NCI-H146 (cell line): ENCODE measurements around the gene KCNT1.

ENCODE experiments used
- DNase-seq: peaks from one replicate; lab custom pipeline; 2025; lab: John Stamatoyannopoulos, UW

Gene KCNT1

GRCh38 chr9:135745686-135746324 lies 43.8 kb downstream of the KCNT1 start:
- no peak for DNase-seq

DNA sequence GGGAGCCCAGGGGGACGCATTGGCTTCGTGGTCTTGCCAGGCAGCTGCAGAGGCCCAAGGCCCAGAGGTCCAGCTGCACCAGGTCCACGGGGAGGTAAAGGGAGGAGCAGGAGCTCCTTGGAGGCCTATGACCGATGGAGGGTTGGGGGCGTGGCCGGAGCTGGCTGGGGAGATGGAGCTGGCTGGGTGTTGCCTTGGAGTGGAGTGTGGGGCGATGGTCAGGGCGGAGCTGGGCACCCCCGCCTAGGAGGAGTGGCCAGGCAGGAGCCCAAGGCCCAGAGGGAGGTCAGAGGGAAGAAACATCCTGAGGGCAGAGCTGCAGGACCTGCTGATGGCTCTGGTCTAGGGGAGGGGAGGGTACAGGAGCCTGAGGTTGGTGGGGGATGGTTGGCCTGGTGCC lies 44.6 kb downstream of the KCNT1 start:
- no peak for DNase-seq

GRCh38 chr9:135747311-135747710 lies 45.3 kb downstream of the KCNT1 start:
- DNase-seq: no peak

GRCh38 chr9:135748676-135749075 lies 46.7 kb downstream of the KCNT1 start:
- no peak for DNase-seq

DNA sequence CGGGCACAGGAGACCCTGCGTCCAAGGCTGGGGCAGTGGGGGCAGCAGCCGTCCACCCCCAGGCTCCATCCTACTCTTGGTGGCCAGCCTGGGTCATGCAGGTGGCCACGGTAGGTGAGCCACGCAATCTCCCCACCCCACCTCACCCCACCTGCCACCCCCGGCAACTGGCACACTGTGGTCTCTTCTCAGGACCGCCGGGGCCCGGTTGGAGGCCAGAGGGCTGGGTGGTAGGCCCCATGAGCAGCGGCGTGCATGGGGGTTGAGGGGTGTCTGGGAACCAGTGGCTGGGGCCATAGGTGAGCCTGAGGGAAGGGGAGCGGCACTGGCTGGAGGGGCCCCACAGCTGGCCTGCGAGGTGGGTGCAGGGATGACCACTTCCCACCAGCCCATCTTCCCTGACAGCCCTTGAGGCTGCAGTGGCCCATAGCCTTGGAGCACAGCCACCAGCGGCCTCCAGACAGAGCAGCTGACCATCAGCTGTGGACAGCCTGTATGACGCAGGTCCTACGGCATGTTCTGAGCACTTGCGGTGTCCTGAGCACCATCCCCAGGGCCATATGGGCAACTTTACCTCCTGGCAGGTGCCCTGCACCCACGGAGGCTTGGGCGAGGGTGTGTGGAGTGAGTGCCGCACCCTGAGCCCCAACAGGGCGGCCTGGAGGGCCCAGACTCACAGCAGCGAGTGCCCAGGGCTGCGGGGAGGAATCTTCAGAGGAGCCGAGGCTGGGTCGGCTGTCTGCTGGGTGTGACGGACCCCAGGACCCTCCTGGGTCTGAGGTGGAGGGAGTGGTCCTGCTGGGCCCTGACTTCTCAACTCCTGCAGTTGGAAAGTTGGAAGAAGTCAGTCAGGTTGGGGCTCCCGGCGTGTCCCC lies 47.4 kb downstream of the KCNT1 start:
- DNase-seq: no peak

DNA sequence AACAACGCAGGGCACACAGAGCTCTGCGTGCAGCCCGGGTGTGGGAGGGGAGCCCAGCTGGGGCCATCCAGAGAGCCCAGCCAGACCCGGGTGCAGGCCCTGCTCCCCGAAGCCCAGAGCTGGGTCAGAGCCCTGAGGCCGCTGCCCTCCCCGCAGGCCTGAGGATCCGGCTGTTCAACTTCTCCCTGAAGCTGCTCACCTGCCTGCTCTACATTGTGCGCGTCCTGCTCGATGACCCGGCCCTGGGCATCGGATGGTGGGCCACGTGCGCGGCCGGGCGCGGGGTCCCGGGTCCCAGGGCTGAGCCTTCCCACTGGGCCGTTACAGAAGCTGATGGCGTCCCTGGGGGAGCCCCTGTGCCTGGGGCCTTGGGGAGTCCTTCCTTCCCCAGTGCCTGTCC lies 48.8 kb downstream of the KCNT1 start:
- DNase-seq: no peak

GRCh38 chr9:135751501-135751900 lies 49.5 kb downstream of the KCNT1 start:
- no peak for DNase-seq

DNA sequence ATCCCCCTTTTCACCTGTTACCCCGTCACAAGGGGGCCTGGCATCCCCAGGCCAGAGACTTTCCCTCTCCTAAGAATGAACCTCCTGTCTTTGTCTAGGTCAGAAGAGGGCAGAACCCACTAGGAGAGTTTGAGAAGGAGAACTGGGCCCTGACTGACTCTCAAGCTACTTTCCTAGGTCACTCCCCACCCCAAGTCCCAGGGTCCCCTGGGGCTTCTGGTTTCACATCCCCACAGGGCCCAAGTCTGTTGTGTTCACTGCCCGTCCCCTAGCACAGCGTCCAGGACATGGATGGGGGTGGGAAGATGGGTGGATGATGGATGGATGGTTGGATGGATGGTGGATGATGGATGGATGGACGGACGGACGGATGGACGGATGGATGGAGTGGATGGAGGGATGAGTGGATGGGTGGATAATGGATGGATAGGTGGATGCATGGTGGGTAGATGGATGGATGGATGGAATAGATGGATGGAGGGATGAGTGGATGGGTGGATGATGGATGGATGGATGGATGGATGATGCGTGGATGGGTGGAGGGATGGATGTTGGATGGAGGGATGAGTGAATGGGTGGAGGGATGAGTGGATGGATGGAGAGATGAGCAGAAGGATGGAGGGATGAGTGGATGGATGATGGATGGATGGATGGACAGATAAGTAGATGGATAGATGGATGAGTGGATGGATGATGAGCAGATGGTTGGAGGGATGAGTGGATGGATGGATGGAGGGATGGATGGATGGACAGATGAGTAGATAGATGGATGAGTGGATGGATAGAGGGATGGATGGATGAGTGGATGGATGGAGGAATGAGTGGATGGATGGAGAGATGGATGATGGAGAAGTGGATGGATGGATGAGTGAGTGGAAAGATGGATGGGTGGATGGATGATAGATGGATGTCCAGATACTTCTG lies 50.6 kb downstream of the KCNT1 start:
- no peak for DNase-seq

GRCh38 chr9:135753391-135754105 lies 51.6 kb downstream of the KCNT1 start:
- DNase-seq: no peak

- DNase-seq: no peak
Observed at GRCh38 chr9:135756576-135756975, 54.6 kb downstream of the KCNT1 start.

GRCh38 chr9:135757356-135757755 lies 55.4 kb downstream of the KCNT1 start:
- DNase-seq: no peak

- DNase-seq: no peak
Observed at GRCh38 chr9:135758056-135758455, 56.1 kb downstream of the KCNT1 start.

GRCh38 chr9:135758870-135759269 lies 56.9 kb downstream of the KCNT1 start:
- DNase-seq: no peak

GRCh38 chr9:135759676-135760300 lies 57.8 kb downstream of the KCNT1 start:
- no peak for DNase-seq

DNA sequence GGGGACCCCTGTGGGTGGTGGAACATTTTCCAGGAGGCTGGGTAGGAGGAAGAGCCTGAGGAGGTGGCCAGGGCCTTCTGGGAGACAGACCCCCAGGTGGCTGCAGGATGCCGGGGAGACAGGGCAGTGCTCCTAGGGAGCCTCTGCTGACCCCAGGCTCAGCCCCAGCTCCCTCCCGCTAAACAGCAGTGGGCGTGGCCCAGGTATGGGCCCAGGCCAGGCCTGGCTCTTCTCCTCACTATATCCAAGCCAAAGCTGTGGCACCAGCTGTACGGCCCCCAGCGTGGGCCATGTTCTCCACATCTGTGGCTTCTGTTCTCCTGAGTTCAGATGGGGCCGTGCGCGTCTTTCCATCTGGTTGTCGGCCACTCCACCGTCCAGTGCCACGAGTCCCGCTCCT lies 58.5 kb downstream of the KCNT1 start:
- no peak for DNase-seq

- DNase-seq: no peak
Observed at GRCh38 chr9:135761150-135761844, 59.3 kb downstream of the KCNT1 start.

DNA sequence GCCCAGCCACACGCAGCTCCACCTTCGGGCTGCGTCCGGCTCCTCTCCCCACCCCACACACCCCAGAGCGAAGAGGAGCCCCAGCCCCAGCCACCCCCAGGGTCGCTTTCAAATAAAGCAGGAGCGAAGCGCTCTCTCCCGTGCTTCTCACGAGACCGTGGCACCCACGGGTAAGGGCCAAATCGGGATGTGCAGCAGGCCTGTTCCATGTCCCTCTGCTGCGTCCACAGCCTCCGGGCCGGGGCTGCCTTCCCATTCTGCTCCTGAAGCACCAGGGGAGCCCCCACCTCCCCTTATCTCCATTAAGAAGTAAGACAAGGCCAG lies 59.8 kb downstream of the KCNT1 start:
- no peak for DNase-seq

- DNase-seq: no peak
Observed at GRCh38 chr9:135762921-135763320, 60.9 kb downstream of the KCNT1 start.

GRCh38 chr9:135763716-135764446 lies 61.9 kb downstream of the KCNT1 start:
- no peak for DNase-seq

- no peak for DNase-seq
Observed at GRCh38 chr9:135764731-135765130, 62.7 kb downstream of the KCNT1 start.
